ENCODE measurements around the gene SARM1.

The SARM1 gene

DNA sequence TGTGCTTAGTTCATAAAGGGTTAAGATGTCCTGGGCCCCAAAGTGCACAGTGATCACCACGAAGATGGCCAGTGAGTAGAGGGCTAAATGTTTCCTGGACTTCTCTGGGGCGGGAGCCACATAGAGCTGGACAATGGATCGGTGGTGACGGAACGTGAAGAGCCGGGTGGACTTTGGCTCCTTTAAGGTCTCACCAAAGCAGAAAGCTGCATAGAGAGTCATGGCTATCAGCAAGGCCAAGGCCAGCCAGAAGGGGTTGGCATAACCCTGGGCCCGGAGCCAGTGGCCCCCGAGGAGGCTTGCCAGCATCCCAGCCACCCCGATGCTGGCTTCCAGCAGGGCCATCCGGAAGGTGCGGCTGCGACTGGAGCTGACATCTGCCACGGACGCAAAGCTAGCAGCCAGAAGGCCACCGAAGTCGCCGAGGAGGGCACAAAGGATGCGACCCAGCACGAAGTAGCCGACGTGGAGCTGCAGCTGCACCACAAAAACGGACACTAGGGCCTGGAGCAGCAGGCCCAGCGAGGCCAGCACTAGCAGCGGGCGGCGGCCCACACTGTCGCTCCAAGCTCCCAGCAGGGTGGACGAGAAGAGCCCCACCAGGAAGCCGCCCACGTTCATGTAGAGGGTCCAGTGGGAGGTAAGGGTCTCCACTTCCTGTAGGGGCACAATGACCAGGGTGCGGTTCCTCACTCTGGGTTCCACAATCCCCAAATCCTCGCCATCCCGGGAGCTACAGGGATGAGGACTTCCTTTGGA is 33.5 kb downstream of the SARM1 start:
- DNase-seq (ENCODE audit: low read depth), result no peak
- TF ChIP-seq, protein P1, sequence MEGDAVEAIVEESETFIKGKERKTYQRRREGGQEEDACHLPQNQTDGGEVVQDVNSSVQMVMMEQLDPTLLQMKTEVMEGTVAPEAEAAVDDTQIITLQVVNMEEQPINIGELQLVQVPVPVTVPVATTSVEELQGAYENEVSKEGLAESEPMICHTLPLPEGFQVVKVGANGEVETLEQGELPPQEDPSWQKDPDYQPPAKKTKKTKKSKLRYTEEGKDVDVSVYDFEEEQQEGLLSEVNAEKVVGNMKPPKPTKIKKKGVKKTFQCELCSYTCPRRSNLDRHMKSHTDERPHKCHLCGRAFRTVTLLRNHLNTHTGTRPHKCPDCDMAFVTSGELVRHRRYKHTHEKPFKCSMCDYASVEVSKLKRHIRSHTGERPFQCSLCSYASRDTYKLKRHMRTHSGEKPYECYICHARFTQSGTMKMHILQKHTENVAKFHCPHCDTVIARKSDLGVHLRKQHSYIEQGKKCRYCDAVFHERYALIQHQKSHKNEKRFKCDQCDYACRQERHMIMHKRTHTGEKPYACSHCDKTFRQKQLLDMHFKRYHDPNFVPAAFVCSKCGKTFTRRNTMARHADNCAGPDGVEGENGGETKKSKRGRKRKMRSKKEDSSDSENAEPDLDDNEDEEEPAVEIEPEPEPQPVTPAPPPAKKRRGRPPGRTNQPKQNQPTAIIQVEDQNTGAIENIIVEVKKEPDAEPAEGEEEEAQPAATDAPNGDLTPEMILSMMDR (IDR thresholded peaks at IDR 0.05; ENCODE audit: insufficient read depth, low read depth, low read length, missing control alignments), result no peak
- peak overlapping the region; percentile 49 for H3K4me3 ChIP-seq (ENCODE audit: low read length)

DNA sequence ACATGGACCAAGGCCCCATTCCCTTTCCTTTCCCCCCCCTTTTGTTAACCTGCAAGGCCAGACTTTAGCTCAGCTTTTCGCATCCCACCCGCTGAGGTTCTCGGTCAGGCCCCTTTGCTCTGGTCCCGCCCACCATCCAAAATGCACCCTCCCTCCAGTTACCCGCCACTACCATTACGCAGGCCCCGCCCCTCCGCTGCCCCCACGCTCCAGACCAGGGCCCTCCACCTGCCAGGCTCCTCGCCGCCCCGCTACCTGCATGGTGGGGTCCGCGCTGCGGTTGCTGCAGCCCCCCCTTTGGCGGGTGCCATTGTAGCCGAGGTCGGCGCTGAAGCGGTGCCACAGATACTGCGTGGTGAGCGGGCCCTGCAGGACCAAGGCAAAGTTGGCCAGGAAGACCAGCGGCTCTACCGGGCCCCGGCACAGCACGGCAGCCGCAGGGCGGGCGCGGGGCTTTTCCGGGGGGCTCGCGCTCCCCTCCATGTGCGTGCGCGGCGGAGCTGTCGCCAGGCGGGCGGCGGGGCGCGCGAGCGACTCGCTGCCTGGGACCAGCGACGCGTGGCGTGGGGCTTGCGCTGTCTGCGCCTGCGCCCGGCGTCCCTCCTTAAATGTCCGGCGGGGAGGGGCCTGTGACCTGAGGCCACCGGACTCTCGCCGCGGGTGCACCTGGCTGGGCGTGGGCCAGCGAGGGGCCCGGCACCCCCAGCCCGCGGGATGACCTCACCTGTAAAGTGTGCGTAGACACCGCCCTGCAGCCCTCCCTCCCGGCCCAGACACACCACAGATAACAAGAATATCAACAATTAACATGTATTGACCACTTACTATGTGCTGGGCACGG is 34.4 kb downstream of the SARM1 start, which contains the start of gene SLC46A1:
Gene SLC46A1 (minus strand): TSS at position 581 of the 841 bp plus-strand sequence. CDS start 98 bp downstream, at position 483.
- TF ChIP-seq, protein P1 (IDR thresholded peaks at IDR 0.05; ENCODE audit: insufficient read depth, low read depth, low read length, missing control alignments), result no peak
- H3K4me3 ChIP-seq (ENCODE audit: low read length), result peak within 1 kb of the TSS; percentile 49
- DNase-seq (ENCODE audit: low read depth), result peak; percentile 17

DNA sequence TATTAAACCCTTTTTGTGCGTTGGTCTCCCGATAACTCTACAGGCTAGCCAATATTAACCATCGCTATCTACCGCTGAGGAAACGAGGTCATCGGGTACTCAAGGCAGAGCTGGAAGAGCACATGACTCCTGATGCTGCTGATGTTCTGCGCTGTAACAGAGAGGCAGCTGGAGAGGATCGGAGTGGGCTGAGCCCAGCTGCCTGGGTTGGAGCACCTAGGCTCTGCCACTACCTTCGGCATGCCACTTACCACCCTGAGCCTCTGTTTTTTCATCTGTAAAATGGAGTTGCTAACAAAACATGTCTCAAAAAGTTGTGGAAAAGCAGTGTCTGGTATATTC is 35.0 kb downstream of the SARM1 start:
- no peak for DNase-seq (ENCODE audit: low read depth)
- peak overlapping the region; percentile 49 for H3K4me3 ChIP-seq (ENCODE audit: low read length)
- TF ChIP-seq, protein P1 (IDR thresholded peaks at IDR 0.05; ENCODE audit: insufficient read depth, low read depth, low read length, missing control alignments), result no peak

DNA sequence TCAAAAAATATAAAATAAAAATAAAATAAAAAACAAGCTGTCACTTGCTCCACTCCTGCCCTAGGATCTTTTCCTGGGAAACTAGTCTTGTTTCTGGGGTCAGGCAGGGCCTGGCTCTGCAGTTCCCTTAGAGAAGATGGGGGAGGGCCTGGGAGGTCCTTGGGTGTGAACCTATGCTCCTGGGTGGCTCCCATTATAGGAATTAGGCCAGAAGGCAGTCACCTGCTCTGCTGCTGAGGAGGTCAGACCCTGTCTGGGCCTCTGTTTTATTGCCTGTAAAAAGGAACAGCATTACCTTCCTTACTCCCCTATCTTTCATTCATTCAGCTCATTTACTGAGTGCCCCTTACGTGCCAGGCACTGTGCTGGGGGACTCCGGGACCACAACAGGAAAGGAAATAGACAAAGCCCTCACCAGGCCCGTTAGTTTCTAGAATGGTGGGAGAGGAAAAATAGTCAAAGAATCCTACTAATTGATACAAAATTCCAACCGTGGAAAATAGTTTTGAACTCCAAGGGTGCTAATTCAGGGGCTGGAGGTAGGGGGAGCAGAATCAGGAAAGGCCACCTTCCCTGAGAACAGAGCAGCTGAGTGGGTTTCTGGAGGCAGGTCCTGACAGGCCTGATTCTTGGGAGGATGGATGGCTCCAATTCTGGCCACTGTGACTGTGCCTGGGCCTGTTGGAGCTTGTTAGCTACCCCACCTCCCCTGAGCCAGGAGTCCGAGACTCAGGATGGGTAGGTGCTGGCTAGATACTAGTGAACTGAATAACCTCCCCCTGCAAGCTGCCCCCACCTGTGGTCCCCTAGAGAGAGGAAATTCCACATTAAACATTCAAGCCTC is 35.9 kb downstream of the SARM1 start:
- no peak overlapping the region for H3K4me3 ChIP-seq (ENCODE audit: low read length)
- peak; percentile 98 for DNase-seq (ENCODE audit: low read depth)
- TF ChIP-seq, protein P1 (IDR thresholded peaks at IDR 0.05; ENCODE audit: insufficient read depth, low read depth, low read length, missing control alignments), result peak; percentile 36

DNA sequence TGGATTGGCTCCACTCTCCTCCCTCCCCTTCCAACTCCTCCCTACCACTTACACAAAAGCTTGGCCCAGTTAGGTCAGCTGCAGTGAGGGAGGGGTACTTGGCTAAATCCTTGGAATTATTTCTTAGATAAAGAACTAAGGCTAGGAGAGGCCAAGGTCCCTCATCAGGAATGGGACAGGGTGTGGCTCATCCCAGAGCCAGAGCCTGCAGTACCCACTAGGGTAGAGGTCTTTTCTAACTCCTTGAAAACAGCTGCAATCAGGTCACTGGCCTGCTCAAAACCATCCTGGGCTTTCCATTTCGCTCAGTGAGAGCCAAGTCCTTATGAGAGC is 36.4 kb downstream of the SARM1 start:
- no peak for DNase-seq (ENCODE audit: low read depth)
- H3K4me3 ChIP-seq (ENCODE audit: low read length), result no peak overlapping the region
- TF ChIP-seq, protein P1 (IDR thresholded peaks at IDR 0.05; ENCODE audit: insufficient read depth, low read depth, low read length, missing control alignments), result no peak

DNA sequence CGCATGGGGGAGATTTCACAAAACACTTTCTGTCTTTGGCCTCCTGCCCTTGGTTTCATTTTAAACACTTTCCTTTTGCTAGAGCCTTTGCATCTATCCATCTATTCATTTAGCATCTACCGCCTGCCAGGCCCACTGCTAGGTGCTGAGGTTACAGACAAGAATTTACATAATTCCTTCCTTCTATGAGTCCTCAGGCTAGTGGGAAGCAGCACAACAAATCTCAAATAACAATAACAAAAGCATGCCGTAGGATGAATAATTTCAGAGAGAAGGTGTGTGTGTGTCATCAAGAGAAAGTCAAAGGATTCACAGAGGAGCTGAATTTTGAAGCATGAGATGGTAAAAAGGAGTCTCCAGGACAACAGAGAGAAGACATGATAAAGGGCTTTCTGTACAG is 40.6 kb downstream of the SARM1 start:
- no peak overlapping the region for H3K4me3 ChIP-seq (ENCODE audit: low read length)
- TF ChIP-seq, protein P1 (IDR thresholded peaks at IDR 0.05; ENCODE audit: insufficient read depth, low read depth, low read length, missing control alignments), result no peak
- DNase-seq (ENCODE audit: low read depth), result peak; percentile 81
